ENCODE results near the gene SERINC4. TPM values are rescaled to one million over a fixed set of nuclear protein-coding genes. Genes with fewer than 3 reads are reported as not detected.

The SERINC4 gene
- total and polyA plus RNA-seq, 2 of the 4 experiments (the other 2 are of a cell fraction), result under 0.01 to 0.09 TPM

DNA sequence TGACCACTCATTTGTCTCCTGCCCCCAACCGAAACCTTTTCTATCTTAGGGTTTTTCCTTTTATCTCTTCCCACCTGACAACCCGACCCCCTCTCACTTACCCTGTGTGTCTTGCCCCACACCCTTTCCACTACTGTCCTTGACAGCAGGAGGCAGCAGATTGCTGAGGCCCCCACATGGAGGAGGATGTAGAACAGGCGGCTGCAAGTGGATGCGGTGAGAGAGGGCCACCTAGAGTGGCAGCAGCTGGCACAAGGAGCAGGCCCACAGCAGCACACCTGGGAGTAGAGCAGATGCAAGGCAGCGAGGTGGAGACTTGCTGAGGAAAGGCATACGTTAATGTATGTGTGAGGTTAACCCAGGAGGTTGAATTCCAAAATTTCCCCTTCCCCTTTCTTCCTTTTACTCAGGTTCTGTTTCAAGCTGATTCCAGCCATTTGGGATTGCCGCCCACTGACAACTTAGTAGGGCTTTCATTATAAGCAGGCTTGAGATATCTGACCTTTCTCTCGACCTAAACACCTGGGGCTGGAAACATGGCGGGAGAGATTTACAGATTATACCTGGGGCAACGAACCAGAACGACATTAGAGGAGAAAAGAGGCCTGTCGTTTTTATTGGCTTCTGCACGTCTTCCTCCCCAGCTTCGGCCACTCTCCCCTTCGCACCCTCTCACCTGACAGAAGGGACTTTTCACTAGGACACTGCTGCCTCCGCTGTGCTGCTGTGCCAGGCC, 643 bp downstream of the SERINC4 start:
- Histone ChIP-seq H3K4me2 (ENCODE audit: low read depth, low read length) (no peak overlapping the region), H4K8ac (ENCODE audit: low read depth in 2 of 2, low read length in 2 of 2) (peak overlapping the region in 1 of 2 experiments; percentile 94; a peak in 2 of 4 replicates), H3K4ac (ENCODE audit: low read depth, low read length) (peak overlapping the region; percentile 84), H3K23ac (ENCODE audit: low read depth, low read length) (no peak overlapping the region), H3K79me1 (ENCODE audit: low read depth in 1 of 2, low read length in 2 of 2) (peaks cover 20 to 69% of the 10 kb centered on the region in 2 experiments), H4K5ac (ENCODE audit: low read depth, low read length) (no peak overlapping the region), H2AFZ (replicated peaks; ENCODE audit: low read length, poor library complexity) (no peak overlapping the region), H3K9me3 (ENCODE audit: control insufficient read depth, insufficient read depth, low read length) (no peaks in the 10 kb centered on the region), H2BK20ac (ENCODE audit: low read depth, low read length) (no peak overlapping the region), H3K4me3 (ENCODE audit: insufficient read depth, low read depth, low read length) (no peak overlapping the region), H4K91ac (ENCODE audit: insufficient read depth, low read depth, low read length) (no peak overlapping the region), H2AK9ac (replicated peaks; ENCODE audit: low read depth, low read length, poor library complexity) (peak overlapping the region; percentile 83), H3K27ac (ENCODE audit: insufficient read depth, low read length) (no peak overlapping the region), H3K56ac (ENCODE audit: extremely low read depth, insufficient read depth, low read length) (no peak overlapping the region), H3K27me3 (ENCODE audit: control insufficient read depth, insufficient read depth, low read length) (no peaks in the 10 kb centered on the region), H3K9me1 (ENCODE audit: insufficient read depth, low read length) (peaks cover 24% of the 10 kb centered on the region), H3K9ac (ENCODE audit: low read depth, low read length) (no peak overlapping the region), H2BK5ac (ENCODE audit: low read depth, low read length, poor library complexity, severe bottlenecking) (no peak overlapping the region), H2BK120ac (ENCODE audit: low read depth, low read length) (no peak overlapping the region), H3K4me1 (ENCODE audit: control insufficient read depth, insufficient read depth, low read length) (peaks cover 15% of the 10 kb centered on the region), H2AK5ac (ENCODE audit: low read depth, low read length) (no peak overlapping the region), H2BK15ac (ENCODE audit: low read depth, low read length) (no peak overlapping the region), H4K20me1 (ENCODE audit: insufficient read depth, low read length) (peaks cover 32% of the 10 kb centered on the region), H3K18ac (ENCODE audit: low read depth, low read length) (no peak overlapping the region), H3K14ac (replicated peaks; ENCODE audit: low read depth, low read length) (no peak overlapping the region), H3K36me3 (ENCODE audit: control insufficient read depth, insufficient read depth, low read length) (peaks cover 50% of the 10 kb centered on the region)
- ChIA-PET POLR2A (ENCODE audit: unreplicated experiment) (no interaction called here), CTCF (no interaction called here)
- TF ChIP-seq RCOR1 (IDR thresholded peaks at IDR 0.05; ENCODE audit: insufficient replicate concordance, low read length) (no peak), CHD1 (IDR thresholded peaks at IDR 0.05; ENCODE audit: low read depth, low read length) (no peak), POLR2A (IDR thresholded peaks at IDR 0.05; ENCODE audit: low read depth, low read length) (no peak), RFX5 (IDR thresholded peaks at IDR 0.05; ENCODE audit: low read depth, low read length) (no peak), CEBPB (IDR thresholded peaks at IDR 0.05; ENCODE audit: low read depth, low read length) (no peak), BHLHE40 (IDR thresholded peaks at IDR 0.05; ENCODE audit: low read depth, low read length) (no peak), NFE2L2 (IDR thresholded peaks at IDR 0.05; ENCODE audit: low read depth, low read length) (no peak)
- dilution Hi-C loops (cut with HindIII; ENCODE audit: low sequenced_read_pairs, unreplicated experiment), result no loop called here
- WGBS, 2 experiments (ENCODE audit: extremely low coverage in 2 of 2, insufficient read length in 1 of 2), result 92% methylated on average over 10 of the region's 16 CpGs; no CpG with 5 or more reads in 1 of the 2 experiments
- ATAC-seq (ENCODE audit: low read depth) (no peak), DNase-seq (no peak)
- intact Hi-C loops (cut with micrococcal nuclease), result no loop called here
- in situ Hi-C loops (cut with MboI; ENCODE audit: low sequenced_read_pairs), result no loop called here
- no TSS peak for BruUV-seq (replicated peaks)

All from IMR-90 (cell line).